ENCODE results near the gene SRPK2. TPM values are rescaled to one million over a fixed set of nuclear protein-coding genes. Genes with fewer than 3 reads are reported as not detected.

SRPK2 gene
- total and polyA plus RNA-seq, 2 of the 8 experiments (the other 6 are each of a cell fraction or from before 2014, with no cell fraction given), result 10.0 to 47.1 TPM

DNA sequence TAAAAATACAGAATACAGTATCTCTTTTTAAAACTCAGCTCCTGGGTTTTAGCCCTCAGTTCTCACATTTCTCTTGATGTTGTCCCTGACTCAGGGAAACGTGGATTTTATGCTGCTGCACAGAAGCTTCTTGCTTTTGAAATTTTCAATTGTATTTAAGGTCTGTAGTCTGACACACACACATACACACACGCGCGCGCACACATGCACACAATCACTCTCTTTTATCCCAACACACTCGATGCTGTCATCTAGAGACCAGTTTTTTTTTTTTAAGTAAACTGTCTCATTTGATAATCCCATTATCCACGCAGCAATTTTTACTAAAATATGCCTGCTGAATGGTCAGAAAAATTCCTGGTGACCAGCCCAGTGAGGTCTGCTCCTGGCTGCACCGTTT lies 266.1 kb downstream of the SRPK2 start:
- no peak for DNase-seq (ENCODE audit: low read depth in 1 of 2, low spot score in 2 of 2)
- Histone ChIP-seq H4K20me1 (replicated peaks in 1 of 2; ENCODE audit: control insufficient read depth in 1 of 2, insufficient read depth in 2 of 2, low read length in 2 of 2) (no peaks in the 10 kb centered on the region), H3K4ac (replicated peaks; ENCODE audit: insufficient read length, low read depth, low read length) (no peak overlapping the region), H3K56ac (replicated peaks; ENCODE audit: insufficient read length, low read depth, low read length) (no peak overlapping the region), H3K79me1 (ENCODE audit: low read depth, low read length) (no peaks in the 10 kb centered on the region; the same call in 1 of the 2 replicates), H3K4me2 (ENCODE audit: insufficient read depth in 1 of 2, low read depth in 2 of 2, low read length in 2 of 2) (no peak overlapping the region), H3K14ac (ENCODE audit: insufficient read length) (no peak overlapping the region), H3K23me2 (ENCODE audit: low read depth, low read length) (no peaks in the 10 kb centered on the region), H2BK20ac (ENCODE audit: low read length) (no peak overlapping the region), H3K18ac (ENCODE audit: extremely low read depth, low read length) (no peak overlapping the region), H4K5ac (ENCODE audit: insufficient read length, low read depth, low read length) (no peak overlapping the region), H4K91ac (replicated peaks; ENCODE audit: insufficient read length, low read length) (no peak overlapping the region), H3K27ac (ENCODE audit: low read depth, low read length) (no peak overlapping the region), H2BK120ac (replicated peaks; ENCODE audit: low read depth, low read length) (no peak overlapping the region), H3K4me3 (ENCODE audit: extremely low read depth in 1 of 4, insufficient read depth in 2 of 4, low read depth in 3 of 4, low read length in 4 of 4) (no peak overlapping the region), H2BK5ac (ENCODE audit: low read depth, low read length) (no peak overlapping the region), H4K8ac (ENCODE audit: extremely low read depth, insufficient read depth, low read length) (no peak overlapping the region), H2BK15ac (ENCODE audit: low read length) (no peak overlapping the region), H2AK5ac (ENCODE audit: low read depth, low read length) (no peak overlapping the region), H2AFZ (ENCODE audit: low read length) (no peak overlapping the region), H3K27me3 (replicated peaks in 1 of 4; ENCODE audit: control insufficient read depth in 3 of 4, extremely low read depth in 1 of 4, insufficient read depth in 3 of 4, low read length in 3 of 4) (no peaks in the 10 kb centered on the region), H3K36me3 (ENCODE audit: control insufficient read depth in 2 of 4, insufficient read depth in 4 of 4, low read length in 3 of 4) (peaks cover 0 to 5% (median 2%) of the 10 kb centered on the region in 4 experiments; a peak in 4 of 8 replicates), H3K9me3 (ENCODE audit: insufficient read depth in 2 of 2, low read depth in 1 of 2, low read length in 1 of 2) (no peaks in the 10 kb centered on the region), H2BK12ac (ENCODE audit: low read depth, low read length) (no peak overlapping the region), H3K79me2 (ENCODE audit: control insufficient read depth in 1 of 2, insufficient read depth in 2 of 2, low read length in 2 of 2) (no peaks in the 10 kb centered on the region), H3K9ac (replicated peaks in 1 of 4; ENCODE audit: extremely low read depth in 1 of 4, low read depth in 3 of 4, low read length in 3 of 4) (no peak overlapping the region), H3K4me1 (replicated peaks in 1 of 4; ENCODE audit: control insufficient read depth in 3 of 4, insufficient read depth in 4 of 4, low read length in 3 of 4) (peaks cover 0 to 6% (median 1%) of the 10 kb centered on the region in 4 experiments; a peak in 3 of 7 replicates), H3K23ac (ENCODE audit: insufficient read length) (no peak overlapping the region)
- POLR2A ChIA-PET (ENCODE audit: partially characterized antibody), result interaction anchor here (0.6 to 3.2 kb wide), 2 partner anchors 109 to 485 kb away, joined by 3 to 10 read pairs; partner anchors contain the start of gene KMT2E
- no peak for FAIRE-seq
- WGBS, 2 experiments (ENCODE audit: extremely low coverage in 1 of 2, insufficient coverage in 1 of 2, insufficient read length in 1 of 2, insufficient replicate concordance in 2 of 2, low coverage in 1 of 2, low lambda C conversion rate in 2 of 2, missing lambda C conversion rate in 1 of 2), result 91% methylated on average over 8 of the region's 8 CpGs; no CpG with 5 or more reads in 1 of the 2 experiments
- CTCF ChIA-PET (ENCODE audit: partially characterized antibody), result interaction anchor here (1.1 to 1.2 kb wide), 2 partner anchors 20 to 252 kb away, joined by 3 to 5 read pairs; no protein-coding TSS in a partner anchor
- TF ChIP-seq EGR1 (IDR thresholded peaks at IDR 0.05; ENCODE audit: borderline replicate concordance, low read depth, low read length) (no peak), RXRA (IDR thresholded peaks at IDR 0.05; ENCODE audit: insufficient read depth, low read depth, low read length) (no peak), RFX5 (IDR thresholded peaks at IDR 0.05; ENCODE audit: borderline replicate concordance, low read depth, low read length) (no peak), TAF7 (optimal IDR thresholded peaks at IDR 0.05; ENCODE audit: borderline replicate concordance, low read depth, low read length) (no peak), ZNF274 (IDR thresholded peaks at IDR 0.05; ENCODE audit: borderline replicate concordance, extremely low read depth, low read length) (no peak), ASH2L (IDR thresholded peaks at IDR 0.05; ENCODE audit: low read length) (no peak), EZH2 (IDR thresholded peaks at IDR 0.05; ENCODE audit: low read depth, low read length, severe bottlenecking) (no peak), POU5F1 (IDR thresholded peaks at IDR 0.05; ENCODE audit: low read depth, low read length) (no peak), HDAC6 (IDR thresholded peaks at IDR 0.05; ENCODE audit: low read depth, low read length) (no peak), YY1 (IDR thresholded peaks at IDR 0.05; ENCODE audit: low read depth, low read length) (no peak)
- TF ChIP-seq, protein P1, sequence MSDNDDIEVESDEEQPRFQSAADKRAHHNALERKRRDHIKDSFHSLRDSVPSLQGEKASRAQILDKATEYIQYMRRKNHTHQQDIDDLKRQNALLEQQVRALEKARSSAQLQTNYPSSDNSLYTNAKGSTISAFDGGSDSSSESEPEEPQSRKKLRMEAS (IDR thresholded peaks at IDR 0.05), result no peak
- TF ChIP-seq, protein P2, sequence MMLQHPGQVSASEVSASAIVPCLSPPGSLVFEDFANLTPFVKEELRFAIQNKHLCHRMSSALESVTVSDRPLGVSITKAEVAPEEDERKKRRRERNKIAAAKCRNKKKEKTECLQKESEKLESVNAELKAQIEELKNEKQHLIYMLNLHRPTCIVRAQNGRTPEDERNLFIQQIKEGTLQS (IDR thresholded peaks at IDR 0.05; ENCODE audit: insufficient read depth, low read depth, low read length), result no peak
